SU-DHL-6 (cell line): ENCODE results near the gene RAC2.

Experiments
- EZH2phosphoT487 ChIP-seq: fragments of 200-600 bp; sonication (generic), shearing (Covaris generic); conservative IDR thresholded peaks from 2 replicates; pipeline ENCODE4 v1.6.1; 2018; ENCODE audit warnings: mild to moderate bottlenecking, antibody characterized with exemption, low read length, moderate library complexity, mixed read lengths
- TF ChIP-seq, protein P1 (sequence below): fragments of 200-600 bp; sonication (generic); IDR thresholded peaks from one replicate; pipeline ENCODE4 v1.5.1; 2017; ENCODE audit warnings: antibody characterized with exemption, mild to moderate bottlenecking, low read length, moderate library complexity; ENCODE audit not compliant: insufficient read depth, poor library complexity, severe bottlenecking

- TF ChIP-seq, protein P1, sequence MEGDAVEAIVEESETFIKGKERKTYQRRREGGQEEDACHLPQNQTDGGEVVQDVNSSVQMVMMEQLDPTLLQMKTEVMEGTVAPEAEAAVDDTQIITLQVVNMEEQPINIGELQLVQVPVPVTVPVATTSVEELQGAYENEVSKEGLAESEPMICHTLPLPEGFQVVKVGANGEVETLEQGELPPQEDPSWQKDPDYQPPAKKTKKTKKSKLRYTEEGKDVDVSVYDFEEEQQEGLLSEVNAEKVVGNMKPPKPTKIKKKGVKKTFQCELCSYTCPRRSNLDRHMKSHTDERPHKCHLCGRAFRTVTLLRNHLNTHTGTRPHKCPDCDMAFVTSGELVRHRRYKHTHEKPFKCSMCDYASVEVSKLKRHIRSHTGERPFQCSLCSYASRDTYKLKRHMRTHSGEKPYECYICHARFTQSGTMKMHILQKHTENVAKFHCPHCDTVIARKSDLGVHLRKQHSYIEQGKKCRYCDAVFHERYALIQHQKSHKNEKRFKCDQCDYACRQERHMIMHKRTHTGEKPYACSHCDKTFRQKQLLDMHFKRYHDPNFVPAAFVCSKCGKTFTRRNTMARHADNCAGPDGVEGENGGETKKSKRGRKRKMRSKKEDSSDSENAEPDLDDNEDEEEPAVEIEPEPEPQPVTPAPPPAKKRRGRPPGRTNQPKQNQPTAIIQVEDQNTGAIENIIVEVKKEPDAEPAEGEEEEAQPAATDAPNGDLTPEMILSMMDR = no peak
- TF ChIP-seq EZH2phosphoT487 = no peak
Observed at GRCh38 chr22:37254867-37255233, 10.8 kb upstream of the RAC2 start.
